Inflammatory macrophage treated with lipopolysaccharide for 4 hours (primary cell): ENCODE data around the gene FGF2.
"Not testable (repeated sequence)": the region's sequence is repeated elsewhere in the genome, so short reads cannot be mapped to it uniquely, and the experiment has no call there.

Source experiments
- DNase-seq: peaks from one replicate; pipeline ENCODE4 v3.0.0-alpha.2; 2020

Gene FGF2

GRCh38 chr4:122815248-122815647 lies 11.4 kb upstream of the FGF2 start:
- no peak for DNase-seq

- DNase-seq = no peak
Measured at GRCh38 chr4:122816476-122816875, 10.2 kb upstream of the FGF2 start.

GRCh38 chr4:122819708-122820449 lies 6.8 kb upstream of the FGF2 start:
- DNase-seq = no peak

- no peak for DNase-seq
Measured at GRCh38 chr4:122821092-122821491, 5.5 kb upstream of the FGF2 start.

GRCh38 chr4:122822466-122822865 lies 4.2 kb upstream of the FGF2 start:
- no peak for DNase-seq

- DNase-seq = no peak
Measured at GRCh38 chr4:122823476-122823875, 3.2 kb upstream of the FGF2 start.

GRCh38 chr4:122824616-122825015 lies 2.0 kb upstream of the FGF2 start:
- DNase-seq = no peak

- DNase-seq = no peak
Measured at GRCh38 chr4:122826079-122826527, 528 bp upstream of the FGF2 start.

- DNase-seq = no peak
Measured at GRCh38 chr4:122827258-122827878, 737 bp downstream of the FGF2 start.

- DNase-seq = peak; percentile 51
Measured at GRCh38 chr4:122827879-122828601, 1.4 kb downstream of the FGF2 start.

- DNase-seq = no peak
Measured at GRCh38 chr4:122830426-122831095, 3.9 kb downstream of the FGF2 start.

GRCh38 chr4:122831515-122832196 lies 5.0 kb downstream of the FGF2 start:
- no peak for DNase-seq

GRCh38 chr4:122832732-122833131 lies 6.1 kb downstream of the FGF2 start:
- DNase-seq = no peak

GRCh38 chr4:122833999-122834398 lies 7.4 kb downstream of the FGF2 start:
- no peak for DNase-seq

- DNase-seq = no peak
Measured at GRCh38 chr4:122836941-122837340, 10.3 kb downstream of the FGF2 start.

GRCh38 chr4:122838034-122838433 lies 11.4 kb downstream of the FGF2 start:
- DNase-seq = no peak

GRCh38 chr4:122842392-122842791 lies 15.8 kb downstream of the FGF2 start:
- no peak for DNase-seq

- no peak for DNase-seq
Measured at GRCh38 chr4:122842984-122843531, 16.4 kb downstream of the FGF2 start.

GRCh38 chr4:122844391-122844790 lies 17.8 kb downstream of the FGF2 start:
- DNase-seq = not testable (repeated sequence)

GRCh38 chr4:122845066-122845465 lies 18.4 kb downstream of the FGF2 start:
- no peak for DNase-seq

- no peak for DNase-seq
Measured at GRCh38 chr4:122845760-122846159, 19.1 kb downstream of the FGF2 start.

- no peak for DNase-seq
Measured at GRCh38 chr4:122847931-122848330, 21.3 kb downstream of the FGF2 start.
